NCI-H748 (cell line): ENCODE results near the gene GRAMD1B.
A peak's percentile ranks its signal among the peaks of the same experiment; 100 is the strongest.
"Not testable (repeated sequence)": the region's sequence is repeated elsewhere in the genome, so short reads cannot be mapped to it uniquely, and the experiment has no call there.

Experiments
- DNase-seq: peaks from one replicate; lab custom pipeline; 2025; ENCODE audit not compliant: unreplicated experiment; lab: John Stamatoyannopoulos, UW

GRAMD1B gene

DNA sequence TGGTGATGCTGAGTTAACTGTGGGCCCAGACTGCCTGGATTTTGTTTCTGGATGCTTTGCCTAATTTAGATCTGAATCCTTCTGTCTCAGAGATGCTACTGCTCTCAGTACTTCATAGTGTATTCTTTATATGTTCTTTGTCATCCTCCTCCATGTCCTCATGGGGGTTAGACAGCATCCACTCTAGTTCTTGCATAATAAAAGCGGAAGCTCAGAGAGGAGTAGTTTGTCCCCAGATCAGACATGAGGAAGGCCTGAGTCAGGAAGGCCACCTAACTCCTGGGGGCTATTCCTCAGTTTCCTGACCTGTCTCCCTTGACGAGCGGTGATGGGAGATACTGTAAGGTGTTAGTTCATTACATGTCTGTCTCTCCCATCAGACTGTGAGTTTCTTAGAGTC, 134.2 kb downstream of the GRAMD1B start:
- DNase-seq: no peak

DNA sequence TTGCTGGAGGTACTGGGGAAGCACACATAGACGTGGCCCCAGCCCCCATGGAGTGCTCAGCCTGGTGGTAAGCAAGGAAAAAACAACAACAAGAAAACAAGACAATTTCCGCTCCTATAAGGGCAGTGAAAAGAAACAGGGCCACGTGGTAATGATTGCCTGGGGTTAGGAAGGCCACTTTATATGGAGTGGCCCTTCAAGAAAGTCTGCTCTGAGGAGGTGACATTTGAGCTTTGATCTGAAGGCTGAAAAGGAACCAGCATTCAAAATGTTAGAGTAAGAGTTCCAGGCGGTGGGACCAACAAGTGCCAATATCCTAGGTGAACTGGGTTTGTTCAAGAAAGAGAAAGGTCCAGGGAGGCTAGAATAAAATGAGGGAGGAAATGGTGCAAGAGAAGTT, 136.8 kb downstream of the GRAMD1B start:
- no peak for DNase-seq

DNA sequence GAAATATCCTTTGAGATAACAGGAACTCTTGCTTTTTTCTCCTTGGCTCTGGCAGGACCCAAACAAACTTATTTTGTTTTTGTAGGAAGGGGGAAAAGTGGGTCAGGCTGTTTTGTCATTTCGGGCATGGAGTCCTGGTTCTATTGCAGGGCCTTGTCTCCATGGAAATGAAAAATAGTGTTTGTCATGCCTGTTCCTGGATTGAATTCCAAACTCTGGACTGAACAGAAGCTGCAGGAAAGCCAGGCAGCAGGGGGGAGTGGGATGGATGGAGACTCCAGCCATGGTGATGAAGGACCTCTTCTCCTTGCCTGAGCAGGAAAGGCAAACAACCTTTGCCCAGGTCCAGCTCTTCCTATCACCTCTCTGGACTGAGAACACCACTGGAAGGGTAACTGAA, 137.4 kb downstream of the GRAMD1B start:
- no peak for DNase-seq

DNA sequence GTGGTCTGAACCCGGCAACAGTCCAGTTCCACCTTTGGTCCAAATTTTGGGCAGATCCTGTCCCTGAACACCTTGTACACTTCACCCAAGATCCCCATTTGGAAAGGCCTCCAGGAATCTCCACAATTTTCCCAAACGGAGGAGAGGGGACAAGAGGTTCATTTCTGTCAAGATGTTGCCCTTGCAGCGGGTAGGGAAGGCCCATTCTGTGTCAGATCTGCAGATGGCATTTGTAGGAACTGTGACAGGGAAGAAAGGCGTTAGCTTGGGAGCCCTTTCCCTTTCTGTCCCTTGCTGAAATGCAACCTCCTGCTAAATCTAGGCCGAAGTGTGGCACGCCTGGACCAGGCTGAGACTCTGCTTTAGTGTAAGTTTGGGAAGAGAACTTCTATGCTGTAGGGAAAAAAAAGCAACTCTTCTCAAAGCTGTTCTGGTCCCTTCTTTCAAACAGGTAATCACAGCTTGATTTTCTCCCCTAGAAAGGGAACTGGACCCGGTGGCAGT, 138.3 kb downstream of the GRAMD1B start:
- no peak for DNase-seq

DNA sequence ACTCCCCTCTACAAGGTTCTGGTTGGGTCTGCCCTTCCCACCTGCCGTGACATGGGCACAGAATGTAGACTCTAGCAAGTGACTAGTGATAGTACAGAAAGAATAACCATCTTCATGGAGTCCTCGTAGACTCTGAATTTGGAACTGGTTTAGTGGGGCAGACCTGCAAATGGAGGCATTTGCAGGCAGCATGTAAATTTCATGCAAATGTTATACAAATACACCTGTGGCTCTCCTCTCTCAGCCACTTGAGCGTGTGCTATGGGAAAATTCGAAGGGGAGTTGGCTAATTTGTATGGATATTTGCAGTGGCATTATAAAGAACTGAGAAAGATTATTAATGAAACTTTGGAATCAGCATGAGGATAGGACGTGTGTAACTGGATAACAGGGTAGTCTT, 139.3 kb downstream of the GRAMD1B start:
- no peak for DNase-seq

DNA sequence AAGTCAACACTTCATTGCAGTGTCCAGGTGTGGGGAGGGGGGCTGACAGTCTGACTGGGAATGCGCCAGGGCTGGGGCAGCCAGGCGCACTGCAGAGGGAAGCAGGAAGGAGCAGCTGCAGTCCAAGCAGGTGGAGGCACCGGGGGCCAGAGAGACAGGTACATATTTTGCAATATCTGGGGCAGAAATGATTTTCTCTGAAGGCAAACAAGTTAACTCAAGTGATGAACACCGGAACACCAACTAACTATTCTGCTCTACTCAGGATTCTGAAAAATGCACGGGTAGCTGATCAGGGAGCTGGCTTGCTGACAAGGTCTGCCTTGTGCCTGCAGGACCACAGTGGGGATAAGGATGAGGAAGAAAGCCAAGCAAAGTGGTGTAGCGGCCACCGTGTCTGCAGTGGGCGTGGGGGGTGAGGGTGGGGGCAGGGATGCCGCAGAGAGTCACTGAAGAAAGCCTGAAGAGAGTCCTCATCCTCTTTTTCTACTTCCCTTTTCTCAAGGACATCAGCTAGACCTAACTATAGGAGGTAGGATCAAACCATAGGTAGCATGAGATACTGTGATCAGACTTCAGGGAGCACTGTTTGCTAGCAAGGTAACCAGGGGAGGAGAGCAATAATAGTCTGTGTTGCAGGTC, 141.0 kb downstream of the GRAMD1B start:
- no peak for DNase-seq

DNA sequence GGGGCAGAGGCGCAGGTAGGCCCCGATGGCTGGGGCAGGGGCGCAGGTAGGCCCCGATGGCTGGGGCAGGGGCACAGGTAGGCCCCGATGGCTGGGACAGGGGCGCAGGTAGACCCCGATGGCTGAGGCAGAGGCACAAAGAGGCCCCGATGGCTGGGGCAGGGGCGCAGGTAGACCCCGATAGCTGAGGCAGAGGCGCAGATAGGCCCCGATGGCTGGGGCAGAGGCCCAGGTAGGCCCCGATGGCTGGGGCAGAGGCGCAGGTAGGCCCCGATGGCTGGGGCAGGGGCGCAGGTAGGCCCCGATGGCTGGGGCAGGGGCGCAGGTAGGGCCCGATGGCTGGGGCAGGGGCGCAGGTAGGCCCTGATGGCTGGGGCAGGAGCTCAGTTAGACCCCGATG, 142.7 kb downstream of the GRAMD1B start:
- not testable (repeated sequence) for DNase-seq

DNA sequence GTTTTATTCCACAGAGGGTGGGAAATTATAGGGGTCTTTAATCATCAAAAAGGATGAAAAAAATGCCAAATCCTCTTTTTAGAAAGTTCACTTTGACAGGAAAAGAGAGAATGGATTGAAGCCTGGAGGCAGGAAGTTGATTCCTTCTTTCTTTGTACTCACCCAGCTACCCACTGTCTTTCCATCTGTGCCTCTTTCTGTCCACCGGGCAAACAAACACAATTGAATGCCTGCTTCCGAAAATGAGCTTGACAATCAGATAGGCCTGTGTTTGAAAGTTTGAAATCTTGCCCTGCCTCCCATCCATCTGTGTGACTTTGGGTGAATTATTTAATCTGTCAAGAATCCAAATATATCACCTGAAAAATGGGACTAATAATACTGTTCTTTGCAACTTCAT, 143.2 kb downstream of the GRAMD1B start:
- DNase-seq: no peak

DNA sequence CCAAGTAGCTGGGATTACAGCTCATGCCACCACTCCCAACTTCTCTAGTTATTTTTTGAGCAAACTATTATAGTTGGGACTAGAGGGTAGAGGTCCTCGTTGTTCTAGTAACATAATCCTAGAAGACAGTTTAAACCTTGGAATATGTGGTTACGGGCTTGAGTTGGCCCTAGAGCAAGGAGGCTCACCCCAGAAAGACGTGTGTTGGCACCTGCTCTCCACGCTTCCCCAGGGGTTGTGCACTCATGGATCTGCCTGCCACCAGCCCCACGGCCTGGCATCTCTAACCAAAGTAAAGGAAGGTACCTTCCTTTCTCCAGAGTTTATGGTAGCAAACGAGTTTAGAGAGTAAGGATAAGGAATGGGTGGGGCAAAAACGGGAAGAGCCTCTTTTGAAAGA, 145.4 kb downstream of the GRAMD1B start:
- no peak for DNase-seq

DNA sequence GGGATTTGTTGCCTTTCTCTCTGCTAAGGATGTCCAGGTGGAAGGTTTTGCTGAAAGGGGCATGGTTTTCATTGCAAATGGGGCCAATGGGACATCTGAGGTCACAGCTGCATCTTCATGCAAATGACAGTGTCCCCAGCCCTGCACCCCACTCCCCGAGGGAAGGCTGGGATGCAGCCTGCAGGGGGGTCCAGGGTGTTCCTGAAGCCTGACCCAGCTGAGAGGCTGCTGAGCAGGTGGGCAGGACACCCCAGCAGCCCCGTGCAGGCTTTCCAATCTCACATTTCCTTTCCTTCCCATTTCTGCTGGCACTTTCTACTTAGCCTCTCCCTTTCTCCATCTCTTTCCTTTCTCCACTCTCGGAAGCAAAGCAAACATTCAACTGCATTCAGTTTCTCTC, 146.0 kb downstream of the GRAMD1B start:
- DNase-seq: no peak

DNA sequence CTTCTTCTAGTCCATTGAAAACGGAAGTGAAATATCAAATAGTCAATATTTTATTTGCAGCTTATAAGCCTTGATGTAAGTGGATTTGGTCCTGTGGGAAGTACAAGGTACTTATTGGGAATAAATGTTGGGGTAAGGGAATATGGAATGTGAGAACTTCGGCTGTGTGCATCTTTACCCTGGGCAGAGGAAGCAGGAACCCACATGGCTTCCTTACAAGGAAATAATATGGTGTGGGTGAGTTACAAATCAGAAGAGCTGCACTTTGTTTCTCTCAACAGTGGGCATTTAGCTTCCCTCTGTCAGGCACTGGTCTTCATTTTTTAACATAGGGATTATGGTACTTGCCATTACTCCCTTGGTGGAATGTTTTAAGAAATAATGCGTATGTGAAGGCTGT, 146.4 kb downstream of the GRAMD1B start:
- no peak for DNase-seq

DNA sequence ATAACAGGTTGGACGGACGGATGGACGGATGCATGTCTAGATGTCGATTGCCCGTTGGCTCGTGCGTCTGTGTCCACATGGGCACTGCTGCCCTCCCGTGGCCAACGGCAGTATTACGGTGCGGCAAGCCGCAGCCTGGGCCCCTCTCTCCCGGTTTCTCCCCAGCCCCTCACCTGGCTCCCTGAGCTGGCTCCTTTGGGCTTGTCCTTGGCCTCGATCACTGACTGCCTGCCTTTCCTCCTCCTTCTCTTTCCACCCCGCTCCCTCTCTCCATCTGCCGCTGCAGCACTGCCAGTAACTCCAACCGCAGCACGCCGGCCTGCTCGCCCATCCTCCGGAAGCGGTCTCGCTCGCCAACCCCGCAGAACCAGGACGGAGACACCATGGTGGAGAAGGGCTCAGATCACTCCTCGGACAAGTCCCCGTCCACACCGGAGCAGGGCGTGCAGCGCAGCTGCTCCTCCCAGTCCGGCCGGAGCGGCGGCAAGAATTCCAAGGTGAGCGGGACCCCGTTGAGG, 147.1 kb downstream of the GRAMD1B start:
- peak; percentile 56 for DNase-seq

DNA sequence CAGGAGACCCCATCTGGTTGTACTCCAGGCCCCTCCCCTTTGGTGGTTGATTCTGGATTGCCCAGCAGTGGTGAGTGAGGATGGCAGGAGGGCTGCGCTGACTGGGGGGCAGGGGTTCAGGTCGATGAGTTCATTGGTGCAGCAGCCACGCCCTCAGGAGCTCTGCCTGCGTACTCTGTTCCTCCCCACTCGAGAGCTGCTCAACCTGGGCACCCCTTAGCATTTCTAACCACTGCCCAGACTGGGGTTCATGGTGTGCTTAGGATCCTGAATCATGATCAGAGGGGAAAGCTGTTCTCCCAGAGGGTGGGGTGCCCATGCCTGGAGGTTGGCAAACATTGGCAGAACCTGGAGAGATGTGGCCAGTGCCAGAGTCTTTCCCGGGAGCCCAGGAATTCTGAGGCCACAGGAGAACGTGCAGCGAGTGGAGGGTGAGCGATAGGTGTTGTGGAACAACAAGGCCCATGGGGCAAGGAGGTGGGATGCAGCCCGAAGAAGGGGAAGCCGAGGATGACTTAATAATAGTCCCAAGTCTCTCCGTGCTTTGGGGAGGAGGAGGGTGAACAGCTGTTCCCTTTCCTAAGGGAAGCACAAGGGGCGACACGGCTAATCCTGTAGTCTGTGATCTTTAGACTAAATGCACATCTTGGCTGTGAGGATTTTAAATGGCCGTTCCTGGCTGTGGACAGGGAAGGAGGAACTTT, 148.9 kb downstream of the GRAMD1B start:
- DNase-seq: no peak

DNA sequence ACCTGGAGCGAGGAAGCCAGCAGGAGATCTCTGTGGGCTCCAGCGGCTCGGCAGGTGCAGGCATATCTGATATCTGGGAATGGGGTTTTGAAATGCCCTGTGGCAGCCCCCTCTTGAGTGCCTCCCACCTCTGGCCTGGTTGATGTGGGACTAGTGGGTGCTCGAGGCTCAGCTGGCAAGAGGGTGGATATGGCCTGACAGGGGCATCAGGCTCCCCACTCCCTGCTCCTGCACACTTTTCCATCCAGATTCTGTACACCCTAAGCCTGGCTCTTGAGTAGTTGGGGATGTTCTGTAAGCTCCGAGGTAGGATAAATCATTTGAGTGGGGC, 149.4 kb downstream of the GRAMD1B start:
- DNase-seq: no peak

DNA sequence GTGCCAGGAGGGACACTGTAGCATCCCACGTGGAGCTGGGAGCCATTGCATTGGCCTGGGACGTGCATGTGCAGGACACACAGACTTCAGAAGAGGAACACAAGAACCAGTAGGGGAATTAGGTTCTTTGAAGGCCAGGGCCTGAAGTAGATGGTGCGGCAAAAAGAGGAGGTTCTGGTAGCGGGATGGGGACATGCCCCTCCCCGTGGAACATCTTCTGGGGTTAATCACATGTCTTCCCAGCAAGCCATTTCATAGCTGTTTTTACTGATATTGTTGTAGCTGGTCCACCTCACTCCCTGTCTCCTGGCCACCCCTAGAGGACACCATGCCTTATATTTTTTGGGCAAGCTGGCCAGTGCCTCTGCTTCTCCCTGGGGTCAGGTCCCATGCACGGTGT, 150.1 kb downstream of the GRAMD1B start:
- DNase-seq: no peak

DNA sequence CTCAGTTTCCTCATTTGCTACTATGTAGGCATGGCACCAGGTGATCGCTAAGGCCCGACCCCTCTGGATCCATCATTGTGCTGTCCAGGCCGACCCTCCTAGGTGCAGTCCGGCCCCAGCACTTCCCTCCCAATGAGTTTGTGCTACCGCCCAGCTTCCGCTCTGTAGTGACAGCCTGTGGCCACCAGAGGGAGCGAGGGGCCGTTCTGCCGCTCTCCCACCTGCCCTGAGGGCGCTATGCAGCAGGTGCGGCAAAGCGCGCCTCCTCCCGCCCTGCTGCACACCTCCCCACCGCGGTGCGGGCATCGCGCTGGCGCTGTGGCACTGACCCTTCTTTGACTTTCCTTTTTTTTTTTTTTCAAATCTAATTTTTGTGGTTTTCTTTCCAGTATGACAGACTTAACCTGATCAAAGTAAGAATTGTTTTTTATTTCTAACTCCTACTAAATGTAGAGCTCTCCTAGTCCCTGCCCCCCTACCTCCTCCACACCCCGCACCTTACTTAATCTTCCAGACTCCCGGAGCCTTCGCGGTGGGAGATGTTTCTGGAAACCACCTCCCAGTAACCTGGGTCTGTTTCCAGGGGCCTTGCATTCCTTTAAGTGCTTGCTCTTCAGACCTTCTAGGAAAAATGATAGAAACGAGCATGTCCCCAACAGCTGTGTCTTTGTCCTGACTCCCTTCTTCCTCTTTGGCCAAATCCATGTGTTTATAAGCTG, 150.6 kb downstream of the GRAMD1B start:
- DNase-seq: peak; percentile 77

DNA sequence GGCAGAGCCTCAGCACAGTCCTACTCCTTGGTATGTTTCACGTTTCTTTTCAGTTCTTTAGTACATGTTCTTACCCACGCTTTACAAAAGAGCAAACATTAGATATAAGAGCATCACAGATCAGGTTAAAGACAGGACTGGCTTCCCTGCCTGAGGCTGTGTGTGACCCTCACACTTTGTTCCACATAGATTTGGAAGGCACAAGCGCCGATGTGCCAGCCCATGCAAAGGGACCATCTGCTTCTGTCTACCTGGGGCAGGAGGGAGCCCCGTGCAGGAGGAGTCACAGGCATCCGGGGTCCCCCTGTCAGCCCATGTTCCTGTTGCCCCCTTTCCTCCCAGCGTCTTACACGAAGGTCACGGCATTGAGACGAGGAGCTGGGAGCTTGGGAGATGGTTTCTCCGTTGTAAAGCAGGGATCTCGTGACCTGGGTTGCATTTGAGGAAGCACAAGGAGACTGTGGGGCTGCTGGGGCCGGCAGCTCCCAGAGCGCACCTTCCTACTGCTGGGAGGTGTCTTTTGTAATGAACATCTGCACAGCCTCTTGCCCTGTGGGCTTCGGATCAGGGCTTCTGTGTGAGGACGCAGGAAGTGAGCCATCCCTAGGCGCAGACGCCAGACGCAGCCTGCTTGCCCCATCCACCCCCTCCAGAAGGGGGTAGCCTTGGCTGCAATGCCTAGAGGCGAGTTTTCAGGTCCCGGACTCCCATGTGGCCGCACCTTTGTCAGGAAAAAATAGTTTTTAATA, 151.8 kb downstream of the GRAMD1B start:
- no peak for DNase-seq

DNA sequence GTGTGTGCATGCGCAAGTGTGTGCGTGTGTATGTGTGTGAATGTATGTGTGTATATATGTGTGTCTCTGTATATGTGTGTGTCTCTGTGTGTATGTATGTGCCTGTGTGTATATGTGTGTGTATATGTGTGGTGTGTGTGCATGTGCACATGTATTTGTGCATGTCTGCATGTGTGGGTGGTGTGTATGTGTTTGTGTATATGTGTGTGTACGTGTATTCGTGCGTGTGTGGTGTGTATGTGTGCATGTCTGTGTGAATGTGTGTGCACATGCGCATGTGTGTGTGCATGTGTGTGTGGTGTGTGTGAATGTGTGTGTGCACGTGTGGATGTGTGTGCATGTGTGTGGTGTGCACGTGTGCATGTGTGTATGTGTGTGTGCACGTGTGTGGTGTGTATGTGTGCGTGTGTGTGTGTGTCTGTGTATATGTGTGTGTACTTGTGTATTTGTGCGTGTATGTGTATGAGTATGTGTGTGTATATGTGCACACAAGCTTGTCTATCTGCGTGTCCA, 153.0 kb downstream of the GRAMD1B start:
- no peak for DNase-seq

DNA sequence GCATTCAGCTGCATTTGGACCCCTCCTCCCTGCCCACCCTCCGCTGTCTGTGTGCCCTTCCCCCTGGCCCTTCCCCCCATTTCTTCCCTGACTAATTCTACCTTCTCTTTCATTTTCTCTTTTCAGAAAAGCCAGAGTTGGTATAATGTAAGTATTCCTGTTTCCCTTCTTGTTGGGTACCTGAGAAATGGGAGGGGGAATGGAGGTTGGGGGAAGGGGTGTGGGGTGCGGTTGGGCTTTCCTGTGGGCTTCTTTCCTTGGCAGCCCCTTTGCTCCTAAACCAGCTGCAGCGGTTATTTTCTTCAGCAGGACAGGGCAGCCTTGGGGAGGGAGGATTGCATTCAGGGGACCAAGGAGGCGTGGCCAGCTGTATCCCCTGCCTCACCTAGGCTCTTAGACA, 154.1 kb downstream of the GRAMD1B start:
- no peak for DNase-seq

DNA sequence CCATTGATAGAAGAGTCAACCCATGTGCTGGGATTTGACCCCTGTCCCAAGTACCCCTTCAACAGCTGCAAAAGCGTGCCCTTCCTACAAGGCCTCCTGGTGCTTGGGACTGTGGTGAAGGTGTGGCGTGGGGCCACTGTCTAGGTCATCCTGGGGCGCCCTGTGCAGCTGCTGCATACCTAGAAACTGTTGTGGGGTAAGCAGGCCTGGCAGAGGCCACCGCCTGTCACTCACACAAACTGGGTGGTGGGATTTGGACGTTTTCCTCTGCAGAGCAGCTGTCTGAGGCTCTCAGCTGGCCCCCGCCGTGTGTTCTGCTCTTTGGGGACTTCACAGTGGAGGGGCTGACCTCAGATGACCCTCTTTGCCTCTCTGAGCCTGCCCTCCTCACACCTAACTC, 154.7 kb downstream of the GRAMD1B start:
- no peak for DNase-seq

DNA sequence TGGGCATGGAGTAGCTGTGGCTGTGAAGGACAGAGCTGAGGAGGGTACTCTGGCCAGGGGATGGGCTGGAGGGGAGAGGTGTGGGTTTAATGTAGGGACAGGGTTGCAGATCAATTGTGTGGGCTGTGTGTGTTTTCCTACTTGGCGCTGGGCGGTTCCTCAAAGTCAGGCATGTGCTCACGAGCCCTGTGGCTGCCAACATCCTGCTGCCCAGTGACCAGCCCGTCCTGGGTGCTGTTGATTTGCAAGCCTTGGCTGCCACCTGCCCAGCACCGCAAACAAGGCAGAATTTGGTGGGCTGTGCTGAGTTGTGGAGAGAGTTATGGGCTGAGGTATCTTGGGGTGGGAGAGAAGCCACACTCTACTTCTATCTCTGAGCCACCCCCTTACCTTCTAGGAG, 155.1 kb downstream of the GRAMD1B start:
- DNase-seq: no peak
